ENCODE measurements around the gene RXFP4.

DNA sequence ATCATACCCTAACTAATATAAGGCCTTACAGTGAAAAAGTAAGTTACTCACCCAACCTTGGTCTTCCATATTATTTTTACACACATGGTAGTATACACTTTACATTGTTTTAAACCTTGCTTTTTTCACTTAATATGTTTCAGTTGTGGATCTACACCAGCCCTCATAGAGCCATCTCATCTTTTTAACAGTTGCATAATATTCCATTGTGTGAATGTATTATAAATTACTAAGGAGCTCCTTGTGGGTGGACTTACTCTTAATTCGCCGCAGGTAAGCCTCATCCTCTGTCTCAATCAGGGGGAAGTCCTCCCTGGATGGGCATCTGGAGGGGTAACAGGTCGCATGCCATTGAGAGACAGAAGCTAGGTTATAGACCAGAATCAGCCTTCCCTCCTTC is 13.2 kb downstream of the RXFP4 start:
- TF ChIP-seq, protein P1, sequence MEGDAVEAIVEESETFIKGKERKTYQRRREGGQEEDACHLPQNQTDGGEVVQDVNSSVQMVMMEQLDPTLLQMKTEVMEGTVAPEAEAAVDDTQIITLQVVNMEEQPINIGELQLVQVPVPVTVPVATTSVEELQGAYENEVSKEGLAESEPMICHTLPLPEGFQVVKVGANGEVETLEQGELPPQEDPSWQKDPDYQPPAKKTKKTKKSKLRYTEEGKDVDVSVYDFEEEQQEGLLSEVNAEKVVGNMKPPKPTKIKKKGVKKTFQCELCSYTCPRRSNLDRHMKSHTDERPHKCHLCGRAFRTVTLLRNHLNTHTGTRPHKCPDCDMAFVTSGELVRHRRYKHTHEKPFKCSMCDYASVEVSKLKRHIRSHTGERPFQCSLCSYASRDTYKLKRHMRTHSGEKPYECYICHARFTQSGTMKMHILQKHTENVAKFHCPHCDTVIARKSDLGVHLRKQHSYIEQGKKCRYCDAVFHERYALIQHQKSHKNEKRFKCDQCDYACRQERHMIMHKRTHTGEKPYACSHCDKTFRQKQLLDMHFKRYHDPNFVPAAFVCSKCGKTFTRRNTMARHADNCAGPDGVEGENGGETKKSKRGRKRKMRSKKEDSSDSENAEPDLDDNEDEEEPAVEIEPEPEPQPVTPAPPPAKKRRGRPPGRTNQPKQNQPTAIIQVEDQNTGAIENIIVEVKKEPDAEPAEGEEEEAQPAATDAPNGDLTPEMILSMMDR (IDR thresholded peaks at IDR 0.05; ENCODE audit: low read depth, low read length, missing input control) = no peak
- TF ChIP-seq RAD21 (IDR thresholded peaks at IDR 0.05) = no peak
- TF ChIP-seq JUND (IDR thresholded peaks at IDR 0.05) = no peak
- TF ChIP-seq YY1 (IDR thresholded peaks at IDR 0.05) = no peak
- TF ChIP-seq, protein P2, sequence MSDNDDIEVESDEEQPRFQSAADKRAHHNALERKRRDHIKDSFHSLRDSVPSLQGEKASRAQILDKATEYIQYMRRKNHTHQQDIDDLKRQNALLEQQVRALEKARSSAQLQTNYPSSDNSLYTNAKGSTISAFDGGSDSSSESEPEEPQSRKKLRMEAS (IDR thresholded peaks at IDR 0.05) = no peak
- no peak for TF ChIP-seq TAF1 (conservative IDR thresholded peaks at IDR 0.05)
- TF ChIP-seq, protein P3, sequence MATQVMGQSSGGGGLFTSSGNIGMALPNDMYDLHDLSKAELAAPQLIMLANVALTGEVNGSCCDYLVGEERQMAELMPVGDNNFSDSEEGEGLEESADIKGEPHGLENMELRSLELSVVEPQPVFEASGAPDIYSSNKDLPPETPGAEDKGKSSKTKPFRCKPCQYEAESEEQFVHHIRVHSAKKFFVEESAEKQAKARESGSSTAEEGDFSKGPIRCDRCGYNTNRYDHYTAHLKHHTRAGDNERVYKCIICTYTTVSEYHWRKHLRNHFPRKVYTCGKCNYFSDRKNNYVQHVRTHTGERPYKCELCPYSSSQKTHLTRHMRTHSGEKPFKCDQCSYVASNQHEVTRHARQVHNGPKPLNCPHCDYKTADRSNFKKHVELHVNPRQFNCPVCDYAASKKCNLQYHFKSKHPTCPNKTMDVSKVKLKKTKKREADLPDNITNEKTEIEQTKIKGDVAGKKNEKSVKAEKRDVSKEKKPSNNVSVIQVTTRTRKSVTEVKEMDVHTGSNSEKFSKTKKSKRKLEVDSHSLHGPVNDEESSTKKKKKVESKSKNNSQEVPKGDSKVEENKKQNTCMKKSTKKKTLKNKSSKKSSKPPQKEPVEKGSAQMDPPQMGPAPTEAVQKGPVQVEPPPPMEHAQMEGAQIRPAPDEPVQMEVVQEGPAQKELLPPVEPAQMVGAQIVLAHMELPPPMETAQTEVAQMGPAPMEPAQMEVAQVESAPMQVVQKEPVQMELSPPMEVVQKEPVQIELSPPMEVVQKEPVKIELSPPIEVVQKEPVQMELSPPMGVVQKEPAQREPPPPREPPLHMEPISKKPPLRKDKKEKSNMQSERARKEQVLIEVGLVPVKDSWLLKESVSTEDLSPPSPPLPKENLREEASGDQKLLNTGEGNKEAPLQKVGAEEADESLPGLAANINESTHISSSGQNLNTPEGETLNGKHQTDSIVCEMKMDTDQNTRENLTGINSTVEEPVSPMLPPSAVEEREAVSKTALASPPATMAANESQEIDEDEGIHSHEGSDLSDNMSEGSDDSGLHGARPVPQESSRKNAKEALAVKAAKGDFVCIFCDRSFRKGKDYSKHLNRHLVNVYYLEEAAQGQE (IDR thresholded peaks at IDR 0.05) = no peak
- no peak for TF ChIP-seq EGR1 (IDR thresholded peaks at IDR 0.05; ENCODE audit: low read depth in 2 of 2)
- no peak for TF ChIP-seq HNF4G (IDR thresholded peaks at IDR 0.05)
- no peak for TF ChIP-seq GABPA (IDR thresholded peaks at IDR 0.05 in 1 of 2, conservative IDR thresholded peaks at IDR 0.05 in 1 of 2)
- no peak for TF ChIP-seq RXRA (IDR thresholded peaks at IDR 0.05)

Data from liver (tissue), 3 donors.